WTC11 (cell line): ENCODE results near the gene STH. TPM values are rescaled to one million over a fixed set of nuclear protein-coding genes. Genes with fewer than 3 reads are reported as not detected.

ENCODE experiments used
- ATAC-seq: fragments of 200-7000 bp; cut with Tn5 transposase; 2 replicates; pipeline ENCODE4 v1.10.0; 2021; ENCODE audit warnings: mild to moderate bottlenecking, moderate library complexity
- CTCF ChIA-PET: fragments of 300-600 bp; sonication (Branson Sonifier 250); formaldehyde crosslinking; loops from one replicate; lab custom pipeline; 2021; ENCODE audit warnings: antibody characterized with exemption; lab: Charles Lee
- POLR2A ChIA-PET: fragments of 350-600 bp; sonication (Branson Sonifier 250); formaldehyde crosslinking; loops from one replicate; lab custom pipeline; 2021; ENCODE audit warnings: antibody characterized with exemption; lab: Charles Lee
- DNase-seq: peaks from one replicate; pipeline ENCODE4 v3.0.0; 2021; ENCODE audit warnings: low spot score
- H3K27ac Mint-ChIP-seq: 2 replicates; pipeline ENCODE4 v1.8.0; 2021; ENCODE audit warnings: mixed read lengths
- H3K27me3 Mint-ChIP-seq: 2 replicates; pipeline ENCODE4 v1.8.0; 2021; ENCODE audit warnings: low read depth, mild to moderate bottlenecking, moderate library complexity, mixed read lengths
- H3K36me3 Mint-ChIP-seq: 2 replicates; pipeline ENCODE4 v1.8.0; 2021; ENCODE audit warnings: mixed read lengths
- H3K4me1 Mint-ChIP-seq: 2 replicates; pipeline ENCODE4 v1.8.0; 2022; ENCODE audit warnings: mixed read lengths
- H3K4me3 Mint-ChIP-seq: 2 replicates; pipeline ENCODE4 v1.8.0; 2021; ENCODE audit warnings: mild to moderate bottlenecking, moderate library complexity, mixed read lengths
- H3K9me3 Mint-ChIP-seq: 2 replicates; pipeline ENCODE4 v1.8.0; 2021; ENCODE audit warnings: mixed read lengths
- CBFB ChIP-seq: sonication (generic); formaldehyde crosslinking; IDR thresholded peaks from 2 replicates; pipeline ENCODE4 v1.8.1; 2022; ENCODE audit warnings: mild to moderate bottlenecking, low read depth, missing genetic modification reagents
- CREM ChIP-seq: sonication (generic); formaldehyde crosslinking; IDR thresholded peaks from 2 replicates; pipeline ENCODE4 v1.8.1; 2022; ENCODE audit warnings: mild to moderate bottlenecking, missing genetic modification reagents, moderate library complexity
- GTF2I ChIP-seq: fragments of 250-450 bp; sonication (Bioruptor Pico); conservative IDR thresholded peaks from 2 replicates; pipeline ENCODE4 v1.4.0; 2021; ENCODE audit warnings: mild to moderate bottlenecking
- JUN ChIP-seq: sonication (generic); formaldehyde crosslinking; IDR thresholded peaks from 2 replicates; pipeline ENCODE4 v1.8.0; 2023; ENCODE audit warnings: mild to moderate bottlenecking, missing genetic modification reagents
- KAT7 ChIP-seq: sonication (generic); formaldehyde crosslinking; IDR thresholded peaks from 2 replicates; pipeline ENCODE4 v1.8.1; 2023; ENCODE audit warnings: missing genetic modification reagents, mild to moderate bottlenecking, borderline replicate concordance
- MAX ChIP-seq: sonication (generic); formaldehyde crosslinking; IDR thresholded peaks from 2 replicates; pipeline ENCODE4 v1.8.0; 2022; ENCODE audit warnings: mild to moderate bottlenecking, missing genetic modification reagents
- SP1 ChIP-seq: sonication (generic); formaldehyde crosslinking; conservative IDR thresholded peaks from 2 replicates; pipeline ENCODE4 v1.8.1; 2022; ENCODE audit warnings: missing genetic modification reagents
- TEAD4 ChIP-seq: sonication (generic); formaldehyde crosslinking; IDR thresholded peaks from 2 replicates; pipeline ENCODE4 v1.8.0; 2022; ENCODE audit warnings: mild to moderate bottlenecking, missing genetic modification reagents
- ZBTB21 ChIP-seq: sonication (generic); formaldehyde crosslinking; IDR thresholded peaks from 2 replicates; pipeline ENCODE4 v1.8.1; 2023; ENCODE audit warnings: mild to moderate bottlenecking, missing genetic modification reagents, borderline replicate concordance
- ZNF138 ChIP-seq: sonication (generic); formaldehyde crosslinking; conservative IDR thresholded peaks from 2 replicates; pipeline ENCODE4 v1.8.1; 2022; ENCODE audit warnings: mild to moderate bottlenecking, moderate library complexity, missing genetic modification reagents
- ZNF263 ChIP-seq: sonication (generic); formaldehyde crosslinking; IDR thresholded peaks from 2 replicates; pipeline ENCODE4 v1.8.1; 2022; ENCODE audit warnings: low read depth, mild to moderate bottlenecking, moderate library complexity, missing genetic modification reagents
- total RNA-seq: library from RNA; stranded (reverse); gene quantifications from 3 replicates; pipeline ENCODE4 v1.2.3, GENCODE V29; 2021
- TF ChIP-seq, protein P1 (sequence below): fragments of 250-450 bp; sonication (Bioruptor Pico); IDR thresholded peaks from 2 replicates; pipeline ENCODE4 v1.9.0; 2021; ENCODE audit warnings: mild to moderate bottlenecking, borderline replicate concordance
- TF ChIP-seq, protein P2 (sequence below): sonication (generic); formaldehyde crosslinking; IDR thresholded peaks from 2 replicates; pipeline ENCODE4 v1.8.1; 2022; ENCODE audit warnings: missing genetic modification reagents, borderline replicate concordance
- TF ChIP-seq, protein P3 (sequence below): sonication (generic); formaldehyde crosslinking; IDR thresholded peaks from 2 replicates; pipeline ENCODE4 v1.8.1; 2023; ENCODE audit warnings: mild to moderate bottlenecking, missing genetic modification reagents, moderate library complexity
- TF ChIP-seq, protein P4 (sequence below): sonication (generic); formaldehyde crosslinking; IDR thresholded peaks from 2 replicates; pipeline ENCODE4 v1.8.0; 2022; ENCODE audit warnings: mild to moderate bottlenecking, missing genetic modification reagents
- TF ChIP-seq, protein P5 (sequence below): sonication (generic); formaldehyde crosslinking; IDR thresholded peaks from 2 replicates; pipeline ENCODE4 v1.8.1; 2022; ENCODE audit warnings: low read depth, missing genetic modification reagents, borderline replicate concordance
- TF ChIP-seq, protein P6 (sequence below): sonication (generic); formaldehyde crosslinking; IDR thresholded peaks from 2 replicates; pipeline ENCODE4 v1.8.1; 2023; ENCODE audit warnings: mild to moderate bottlenecking, missing genetic modification reagents
- TF ChIP-seq, protein P7 (sequence below): fragments of 200-600 bp; IDR thresholded peaks from 2 replicates; pipeline ENCODE4 v1.8.0; 2022; ENCODE audit warnings: antibody characterized with exemption

The STH gene
- total RNA-seq, 1 experiment from 2014 or later: not detected

DNA sequence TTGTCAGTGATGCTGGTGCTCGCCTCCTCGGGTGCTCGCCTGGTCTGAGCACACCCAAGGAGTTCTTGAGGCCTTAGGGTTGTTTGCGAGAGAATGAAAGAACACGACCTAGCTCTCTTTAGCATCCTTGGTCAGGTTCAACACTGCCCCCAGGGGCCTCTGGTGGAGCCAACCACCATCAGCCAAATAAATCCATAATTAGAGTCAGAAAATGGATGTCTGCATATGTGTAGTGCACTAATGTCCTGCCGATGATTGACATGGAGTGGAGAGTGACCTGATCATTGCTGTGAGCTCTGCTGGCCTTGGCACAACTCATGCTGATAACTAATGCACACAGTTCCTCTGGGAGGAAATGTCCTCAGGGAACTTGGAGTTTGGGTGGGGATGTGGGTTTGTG, 8.2 kb upstream of the STH start (continued):
- no peak for TF ChIP-seq CREM (CRISPR knock-in tag)
- TF ChIP-seq, protein P1, sequence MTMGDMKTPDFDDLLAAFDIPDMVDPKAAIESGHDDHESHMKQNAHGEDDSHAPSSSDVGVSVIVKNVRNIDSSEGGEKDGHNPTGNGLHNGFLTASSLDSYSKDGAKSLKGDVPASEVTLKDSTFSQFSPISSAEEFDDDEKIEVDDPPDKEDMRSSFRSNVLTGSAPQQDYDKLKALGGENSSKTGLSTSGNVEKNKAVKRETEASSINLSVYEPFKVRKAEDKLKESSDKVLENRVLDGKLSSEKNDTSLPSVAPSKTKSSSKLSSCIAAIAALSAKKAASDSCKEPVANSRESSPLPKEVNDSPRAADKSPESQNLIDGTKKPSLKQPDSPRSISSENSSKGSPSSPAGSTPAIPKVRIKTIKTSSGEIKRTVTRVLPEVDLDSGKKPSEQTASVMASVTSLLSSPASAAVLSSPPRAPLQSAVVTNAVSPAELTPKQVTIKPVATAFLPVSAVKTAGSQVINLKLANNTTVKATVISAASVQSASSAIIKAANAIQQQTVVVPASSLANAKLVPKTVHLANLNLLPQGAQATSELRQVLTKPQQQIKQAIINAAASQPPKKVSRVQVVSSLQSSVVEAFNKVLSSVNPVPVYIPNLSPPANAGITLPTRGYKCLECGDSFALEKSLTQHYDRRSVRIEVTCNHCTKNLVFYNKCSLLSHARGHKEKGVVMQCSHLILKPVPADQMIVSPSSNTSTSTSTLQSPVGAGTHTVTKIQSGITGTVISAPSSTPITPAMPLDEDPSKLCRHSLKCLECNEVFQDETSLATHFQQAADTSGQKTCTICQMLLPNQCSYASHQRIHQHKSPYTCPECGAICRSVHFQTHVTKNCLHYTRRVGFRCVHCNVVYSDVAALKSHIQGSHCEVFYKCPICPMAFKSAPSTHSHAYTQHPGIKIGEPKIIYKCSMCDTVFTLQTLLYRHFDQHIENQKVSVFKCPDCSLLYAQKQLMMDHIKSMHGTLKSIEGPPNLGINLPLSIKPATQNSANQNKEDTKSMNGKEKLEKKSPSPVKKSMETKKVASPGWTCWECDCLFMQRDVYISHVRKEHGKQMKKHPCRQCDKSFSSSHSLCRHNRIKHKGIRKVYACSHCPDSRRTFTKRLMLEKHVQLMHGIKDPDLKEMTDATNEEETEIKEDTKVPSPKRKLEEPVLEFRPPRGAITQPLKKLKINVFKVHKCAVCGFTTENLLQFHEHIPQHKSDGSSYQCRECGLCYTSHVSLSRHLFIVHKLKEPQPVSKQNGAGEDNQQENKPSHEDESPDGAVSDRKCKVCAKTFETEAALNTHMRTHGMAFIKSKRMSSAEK (CRISPR knock-in tag): no peak
- no peak for TF ChIP-seq GTF2I (CRISPR knock-in tag)
- no peak for TF ChIP-seq ZNF263 (CRISPR knock-in tag)
- TF ChIP-seq, protein P2, sequence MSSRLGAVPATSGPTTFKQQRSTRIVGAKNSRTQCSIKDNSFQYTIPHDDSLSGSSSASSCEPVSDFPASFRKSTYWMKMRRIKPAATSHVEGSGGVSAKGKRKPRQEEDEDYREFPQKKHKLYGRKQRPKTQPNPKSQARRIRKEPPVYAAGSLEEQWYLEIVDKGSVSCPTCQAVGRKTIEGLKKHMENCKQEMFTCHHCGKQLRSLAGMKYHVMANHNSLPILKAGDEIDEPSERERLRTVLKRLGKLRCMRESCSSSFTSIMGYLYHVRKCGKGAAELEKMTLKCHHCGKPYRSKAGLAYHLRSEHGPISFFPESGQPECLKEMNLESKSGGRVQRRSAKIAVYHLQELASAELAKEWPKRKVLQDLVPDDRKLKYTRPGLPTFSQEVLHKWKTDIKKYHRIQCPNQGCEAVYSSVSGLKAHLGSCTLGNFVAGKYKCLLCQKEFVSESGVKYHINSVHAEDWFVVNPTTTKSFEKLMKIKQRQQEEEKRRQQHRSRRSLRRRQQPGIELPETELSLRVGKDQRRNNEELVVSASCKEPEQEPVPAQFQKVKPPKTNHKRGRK (CRISPR knock-in tag): no peak
- no peak for TF ChIP-seq CBFB
- TF ChIP-seq SP1: no peak
- no peak for TF ChIP-seq MAX (CRISPR knock-in tag)
- TF ChIP-seq, protein P3, sequence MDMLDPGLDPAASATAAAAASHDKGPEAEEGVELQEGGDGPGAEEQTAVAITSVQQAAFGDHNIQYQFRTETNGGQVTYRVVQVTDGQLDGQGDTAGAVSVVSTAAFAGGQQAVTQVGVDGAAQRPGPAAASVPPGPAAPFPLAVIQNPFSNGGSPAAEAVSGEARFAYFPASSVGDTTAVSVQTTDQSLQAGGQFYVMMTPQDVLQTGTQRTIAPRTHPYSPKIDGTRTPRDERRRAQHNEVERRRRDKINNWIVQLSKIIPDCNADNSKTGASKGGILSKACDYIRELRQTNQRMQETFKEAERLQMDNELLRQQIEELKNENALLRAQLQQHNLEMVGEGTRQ (CRISPR knock-in tag): no peak

- 0 out of 2 replicates have a peak, but pooled peaks cover 2% of the 10 kb centered on the region for H3K27me3 Mint-ChIP-seq
Observed at GRCh38 chr17:45991341-45991740, 7.7 kb upstream of the STH start.

More at GRCh38 chr17:45991341-45991740, 7.7 kb upstream of the STH start:
- no peak for ATAC-seq
- no peak for DNase-seq
- TF ChIP-seq, protein P4, sequence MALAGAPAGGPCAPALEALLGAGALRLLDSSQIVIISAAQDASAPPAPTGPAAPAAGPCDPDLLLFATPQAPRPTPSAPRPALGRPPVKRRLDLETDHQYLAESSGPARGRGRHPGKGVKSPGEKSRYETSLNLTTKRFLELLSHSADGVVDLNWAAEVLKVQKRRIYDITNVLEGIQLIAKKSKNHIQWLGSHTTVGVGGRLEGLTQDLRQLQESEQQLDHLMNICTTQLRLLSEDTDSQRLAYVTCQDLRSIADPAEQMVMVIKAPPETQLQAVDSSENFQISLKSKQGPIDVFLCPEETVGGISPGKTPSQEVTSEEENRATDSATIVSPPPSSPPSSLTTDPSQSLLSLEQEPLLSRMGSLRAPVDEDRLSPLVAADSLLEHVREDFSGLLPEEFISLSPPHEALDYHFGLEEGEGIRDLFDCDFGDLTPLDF (CRISPR knock-in tag): no peak
- TF ChIP-seq KAT7 (CRISPR knock-in tag) (no peak), TEAD4 (CRISPR knock-in tag) (no peak), ZBTB21 (CRISPR knock-in tag) (no peak), ZNF138 (CRISPR knock-in tag) (no peak), JUN (CRISPR knock-in tag) (no peak)
- TF ChIP-seq, protein P5, sequence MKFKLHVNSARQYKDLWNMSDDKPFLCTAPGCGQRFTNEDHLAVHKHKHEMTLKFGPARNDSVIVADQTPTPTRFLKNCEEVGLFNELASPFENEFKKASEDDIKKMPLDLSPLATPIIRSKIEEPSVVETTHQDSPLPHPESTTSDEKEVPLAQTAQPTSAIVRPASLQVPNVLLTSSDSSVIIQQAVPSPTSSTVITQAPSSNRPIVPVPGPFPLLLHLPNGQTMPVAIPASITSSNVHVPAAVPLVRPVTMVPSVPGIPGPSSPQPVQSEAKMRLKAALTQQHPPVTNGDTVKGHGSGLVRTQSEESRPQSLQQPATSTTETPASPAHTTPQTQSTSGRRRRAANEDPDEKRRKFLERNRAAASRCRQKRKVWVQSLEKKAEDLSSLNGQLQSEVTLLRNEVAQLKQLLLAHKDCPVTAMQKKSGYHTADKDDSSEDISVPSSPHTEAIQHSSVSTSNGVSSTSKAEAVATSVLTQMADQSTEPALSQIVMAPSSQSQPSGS (CRISPR knock-in tag): no peak
- TF ChIP-seq, protein P2 (CRISPR knock-in tag): no peak
- TF ChIP-seq, protein P6, sequence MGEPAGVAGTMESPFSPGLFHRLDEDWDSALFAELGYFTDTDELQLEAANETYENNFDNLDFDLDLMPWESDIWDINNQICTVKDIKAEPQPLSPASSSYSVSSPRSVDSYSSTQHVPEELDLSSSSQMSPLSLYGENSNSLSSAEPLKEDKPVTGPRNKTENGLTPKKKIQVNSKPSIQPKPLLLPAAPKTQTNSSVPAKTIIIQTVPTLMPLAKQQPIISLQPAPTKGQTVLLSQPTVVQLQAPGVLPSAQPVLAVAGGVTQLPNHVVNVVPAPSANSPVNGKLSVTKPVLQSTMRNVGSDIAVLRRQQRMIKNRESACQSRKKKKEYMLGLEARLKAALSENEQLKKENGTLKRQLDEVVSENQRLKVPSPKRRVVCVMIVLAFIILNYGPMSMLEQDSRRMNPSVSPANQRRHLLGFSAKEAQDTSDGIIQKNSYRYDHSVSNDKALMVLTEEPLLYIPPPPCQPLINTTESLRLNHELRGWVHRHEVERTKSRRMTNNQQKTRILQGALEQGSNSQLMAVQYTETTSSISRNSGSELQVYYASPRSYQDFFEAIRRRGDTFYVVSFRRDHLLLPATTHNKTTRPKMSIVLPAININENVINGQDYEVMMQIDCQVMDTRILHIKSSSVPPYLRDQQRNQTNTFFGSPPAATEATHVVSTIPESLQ (CRISPR knock-in tag): no peak
- TF ChIP-seq, protein P7, sequence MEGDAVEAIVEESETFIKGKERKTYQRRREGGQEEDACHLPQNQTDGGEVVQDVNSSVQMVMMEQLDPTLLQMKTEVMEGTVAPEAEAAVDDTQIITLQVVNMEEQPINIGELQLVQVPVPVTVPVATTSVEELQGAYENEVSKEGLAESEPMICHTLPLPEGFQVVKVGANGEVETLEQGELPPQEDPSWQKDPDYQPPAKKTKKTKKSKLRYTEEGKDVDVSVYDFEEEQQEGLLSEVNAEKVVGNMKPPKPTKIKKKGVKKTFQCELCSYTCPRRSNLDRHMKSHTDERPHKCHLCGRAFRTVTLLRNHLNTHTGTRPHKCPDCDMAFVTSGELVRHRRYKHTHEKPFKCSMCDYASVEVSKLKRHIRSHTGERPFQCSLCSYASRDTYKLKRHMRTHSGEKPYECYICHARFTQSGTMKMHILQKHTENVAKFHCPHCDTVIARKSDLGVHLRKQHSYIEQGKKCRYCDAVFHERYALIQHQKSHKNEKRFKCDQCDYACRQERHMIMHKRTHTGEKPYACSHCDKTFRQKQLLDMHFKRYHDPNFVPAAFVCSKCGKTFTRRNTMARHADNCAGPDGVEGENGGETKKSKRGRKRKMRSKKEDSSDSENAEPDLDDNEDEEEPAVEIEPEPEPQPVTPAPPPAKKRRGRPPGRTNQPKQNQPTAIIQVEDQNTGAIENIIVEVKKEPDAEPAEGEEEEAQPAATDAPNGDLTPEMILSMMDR: no peak
- Mint-ChIP-seq H3K4me1 (peaks cover 12% of the 10 kb centered on the region; the same call in 1 of the 2 replicates), H3K4me3 (no peak overlapping the region), H3K36me3 (no peaks in the 10 kb centered on the region), H3K9me3 (peaks cover 5% of the 10 kb centered on the region), H3K27ac (no peak overlapping the region)
- ChIA-PET CTCF (interaction anchor here (1.4 to 4.9 kb wide), 2 partner anchors 20 to 42 kb away, joined by 6 to 33 read pairs; no protein-coding TSS in a partner anchor), POLR2A (no interaction called here)
